Measurements from ENCODE around the gene RNF167.
A peak's percentile ranks its signal among the peaks of the same experiment; 100 is the strongest.
"Not testable (repeated sequence)": the region's sequence is repeated elsewhere in the genome, so short reads cannot be mapped to it uniquely, and the experiment has no call there.

Gene RNF167

DNA sequence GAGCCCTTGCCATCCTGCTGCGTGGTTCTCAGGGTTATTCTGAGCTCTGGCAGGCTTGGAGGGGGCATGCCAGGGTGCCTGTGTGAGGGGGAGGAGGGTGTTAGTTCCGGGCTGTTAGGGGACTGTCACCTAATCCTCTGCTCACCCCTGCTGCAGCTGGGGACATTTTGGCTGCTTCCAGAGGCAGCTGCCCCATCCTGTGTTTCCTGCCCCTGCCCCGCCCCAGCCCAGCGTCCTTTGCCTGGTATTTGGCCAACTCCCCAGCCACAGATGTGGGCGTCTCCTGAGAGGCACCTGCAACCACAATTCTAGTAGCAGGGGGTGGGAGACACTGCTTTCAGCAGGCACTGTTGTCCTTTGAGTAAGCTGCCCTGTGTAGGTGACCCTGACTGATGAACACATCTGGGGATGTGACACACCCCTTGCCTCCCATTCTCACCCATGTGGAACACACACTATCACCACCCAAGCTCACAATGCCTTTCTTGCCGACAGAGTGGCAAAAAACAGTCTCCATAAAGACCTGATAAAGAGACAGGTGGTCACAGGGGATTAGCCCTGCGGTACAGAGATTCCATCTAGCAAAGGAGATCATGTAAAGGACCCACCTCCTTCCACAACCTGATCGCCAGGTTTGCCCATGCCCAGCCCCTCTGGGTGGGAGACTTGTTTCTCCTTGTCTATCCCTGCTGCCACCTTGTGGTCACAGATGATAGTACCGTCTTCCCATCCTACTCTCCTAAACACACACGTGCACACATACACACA is 36.8 kb upstream of the RNF167 start, which contains the start of gene CHRNE:
CHRNE (minus strand) TSS at position 48 of the 768 bp plus-strand sequence; CDS start at position 13, 35 bp downstream.
- no peak within 1 kb of the TSS for H3K4me3 ChIP-seq (ENCODE audit: low read length)
- peak; percentile 68 for DNase-seq (ENCODE audit: low read depth)
- TF ChIP-seq CTCF (conservative IDR thresholded peaks at IDR 0.05; ENCODE audit: low read length): peak; percentile 81

DNA sequence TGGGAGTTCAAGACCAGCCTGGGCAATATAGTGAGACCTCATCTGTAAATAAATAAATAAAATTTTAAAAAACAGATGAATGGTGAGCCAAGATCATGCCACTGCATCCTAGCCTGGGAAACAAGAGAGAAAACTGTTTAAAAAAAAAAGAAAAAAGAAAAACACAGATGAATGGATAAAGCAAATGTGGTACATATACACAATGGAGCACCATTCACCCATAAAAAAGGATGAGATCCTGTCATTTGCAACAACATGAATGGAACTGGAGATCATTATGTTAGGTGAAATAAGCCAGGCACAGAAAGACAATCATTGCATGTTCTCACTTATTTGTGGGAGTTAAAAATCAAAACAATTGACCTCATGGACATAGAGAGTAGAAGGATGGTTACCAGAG is 33.4 kb upstream of the RNF167 start:
- DNase-seq (ENCODE audit: low read depth); H3K4me3 ChIP-seq (ENCODE audit: low read length): not testable (repeated sequence)

DNA sequence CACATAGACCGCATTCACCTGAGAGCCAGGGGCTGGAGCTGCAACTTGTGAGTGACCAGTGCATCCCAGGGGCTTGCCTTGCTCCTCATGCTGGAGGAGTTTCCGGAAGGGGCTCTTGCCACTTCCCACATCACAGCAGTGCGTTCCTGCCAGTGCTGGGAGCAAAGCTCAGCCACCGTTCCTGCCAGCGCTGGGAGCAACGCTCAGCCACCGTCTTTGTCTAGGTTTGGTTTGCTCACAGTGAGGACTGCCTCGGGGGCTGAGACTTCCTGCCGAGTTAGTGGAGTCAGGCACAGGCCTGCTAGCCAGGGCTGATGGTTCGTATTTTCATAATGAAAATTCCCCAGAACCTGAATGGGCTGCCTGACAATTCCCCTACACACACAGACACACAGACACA is 31.8 kb upstream of the RNF167 start:
- no peak for TF ChIP-seq CTCF (conservative IDR thresholded peaks at IDR 0.05; ENCODE audit: low read length)
- DNase-seq (ENCODE audit: low read depth): peak; percentile 22
- no peak overlapping the region for H3K4me3 ChIP-seq (ENCODE audit: low read length)

DNA sequence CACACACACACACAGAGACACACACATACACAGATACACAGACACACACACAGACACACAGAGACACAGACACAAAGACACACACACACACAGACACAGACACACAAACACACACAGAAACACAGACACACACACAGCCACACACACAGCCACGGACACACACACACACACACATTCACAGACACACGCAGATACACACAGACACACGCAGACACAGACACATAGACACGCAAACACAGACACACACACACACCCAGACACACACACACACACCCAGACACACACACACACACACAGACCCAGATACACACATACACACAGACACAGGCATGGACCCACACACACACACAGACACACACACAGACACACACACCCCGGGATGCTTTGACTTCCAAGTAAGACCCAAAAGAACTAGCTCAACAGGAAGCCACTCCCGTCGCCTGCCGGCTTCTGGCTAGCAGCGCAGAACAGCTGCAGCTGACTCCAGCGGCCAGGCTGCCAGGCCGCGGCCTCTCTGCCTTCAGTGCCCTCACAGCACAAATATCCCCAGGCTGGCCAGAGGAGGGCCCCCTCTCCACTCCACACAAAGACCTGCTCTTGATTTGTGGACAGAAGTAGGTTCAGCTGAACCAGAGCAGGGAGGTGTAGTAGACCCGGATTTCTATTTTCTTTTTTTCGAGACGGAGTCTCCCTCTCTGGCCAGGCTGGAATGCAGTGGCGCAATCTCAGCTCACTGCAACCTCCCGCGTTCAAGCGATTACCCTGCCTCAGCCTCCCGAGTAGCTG is 31.2 kb upstream of the RNF167 start:
- peak; percentile 96 for DNase-seq (ENCODE audit: low read depth)
- peak; percentile 82 for TF ChIP-seq CTCF (conservative IDR thresholded peaks at IDR 0.05; ENCODE audit: low read length)
- H3K4me3 ChIP-seq (ENCODE audit: low read length): no peak overlapping the region

DNA sequence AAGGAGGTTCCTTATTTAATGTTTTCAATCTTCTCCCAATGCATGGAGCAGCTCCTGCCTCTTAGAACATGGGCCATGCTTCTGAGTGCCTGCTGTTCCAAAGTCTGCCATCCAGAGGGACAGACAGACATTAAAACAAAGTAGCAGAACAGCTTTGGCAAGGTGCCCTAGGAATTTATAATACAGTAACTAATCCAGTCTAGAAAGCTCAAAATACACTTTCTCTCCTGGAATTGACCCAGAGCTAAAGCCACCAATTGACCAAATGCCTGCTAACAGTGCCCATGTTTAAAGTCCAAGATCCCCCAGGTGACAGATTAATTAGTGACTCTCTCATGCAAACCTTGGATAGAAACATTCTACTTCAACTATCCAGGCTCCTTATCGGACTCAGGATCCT is 26.1 kb upstream of the RNF167 start:
- H3K4me3 ChIP-seq (ENCODE audit: low read length): no peak overlapping the region
- peak; percentile 39 for DNase-seq (ENCODE audit: low read depth)
- TF ChIP-seq CTCF (conservative IDR thresholded peaks at IDR 0.05; ENCODE audit: low read length): no peak

- H3K4me3 ChIP-seq (ENCODE audit: low read length); DNase-seq (ENCODE audit: low read depth): not testable (repeated sequence)
These were observed 25.5 kb upstream of the RNF167 start for GRCh38 chr17:4914551-4914950.

GRCh38 chr17:4919511-4920047 is 20.5 kb upstream of the RNF167 start:
- no peak for TF ChIP-seq CTCF (conservative IDR thresholded peaks at IDR 0.05; ENCODE audit: low read length)
- no peak for DNase-seq (ENCODE audit: low read depth)
- H3K4me3 ChIP-seq (ENCODE audit: low read length): no peak overlapping the region

Measured in AG10803 (cell line).